Transverse colon (tissue), 4 donors: ENCODE results near the gene SREK1. TPM values are rescaled to one million over a fixed set of nuclear protein-coding genes. Genes with fewer than 3 reads are reported as not detected.
A peak's percentile ranks its signal among the peaks of the same experiment; 100 is the strongest.

Experiments
- DNase-seq: peaks from one replicate; pipeline ENCODE4 v3.0.0-alpha.2; 2019
- H3K27ac ChIP-seq, 4 donors: fragments of 200-600 bp; sonication (generic); 2 replicates each; pipeline ENCODE4 v1.5.1; 2016 to 2018; ENCODE audit warnings: inconsistent platforms in 4 of 4
- H3K27me3 ChIP-seq: fragments of 200-600 bp; sonication (generic); 2 replicates; pipeline ENCODE4 v1.5.1; 2017; ENCODE audit warnings: inconsistent platforms
- H3K36me3 ChIP-seq, 4 donors: fragments of 200-600 bp; sonication (generic); 2 replicates each; pipeline ENCODE4 v1.5.1; 2017 to 2019; ENCODE audit warnings: inconsistent platforms in 4 of 4
- H3K4me1 ChIP-seq, 4 donors: fragments of 200-600 bp; sonication (generic); 2 replicates each; pipeline ENCODE4 v1.5.1; 2017 to 2020; ENCODE audit warnings: inconsistent platforms in 4 of 4
- H3K4me3 ChIP-seq, 4 donors: fragments of 200-600 bp; sonication (generic); 1 replicate in 1 of 4; 2 replicates in 3 of 4; pipeline versions ENCODE4 v1.5.1 to v1.6.1; 2017 to 2019; ENCODE audit warnings: inconsistent platforms in 4 of 4
- H3K9me3 ChIP-seq, 2 donors: fragments of 200-600 bp; sonication (generic); 2 replicates each; pipeline ENCODE4 v1.5.1; 2017 to 2019; ENCODE audit warnings: inconsistent platforms in 2 of 2
- EP300 ChIP-seq: sonication (generic); formaldehyde crosslinking; IDR thresholded peaks from one replicate; pipeline ENCODE4 v1.6.1; 2017; ENCODE audit warnings: antibody characterized with exemption, low read depth
- POLR2A ChIP-seq: fragments of 450-650 bp; IDR thresholded peaks from one replicate; pipeline ENCODE4 v1.6.1; 2016; ENCODE audit warnings: antibody characterized with exemption, mild to moderate bottlenecking, moderate library complexity
- POLR2AphosphoS5 ChIP-seq, 3 donors: sonication (generic); formaldehyde crosslinking; IDR thresholded peaks; one replicate each; pipeline ENCODE4 v1.6.1; 2016; ENCODE audit warnings: antibody characterized with exemption in 3 of 3
- WGBS, 2 donors: methylation state at CpG; one replicate each; pipeline ENCODE4 v1.1.5; 2018; ENCODE audit warnings: low coverage in 1 of 2; 5-methylcytosine and 5-hydroxymethylcytosine counted together
- in situ Hi-C, 4 donors: fragments of 200-750 bp; cut with MboI; loops; one replicate each; pipeline versions ENCODE4 v1.15.0 to v1.15.1; 2017; ENCODE audit warnings: low sequenced_read_pairs in 3 of 4, low pct_ligation_motif_present in 1 of 4, low pct_unique_long_range_greater_than_20kb in 1 of 4
- intact Hi-C: fragments of 100-400 bp; cut with DNase I; formaldehyde crosslinking; loops from one replicate; pipeline ENCODE4 v1.15.1; 2023; ENCODE audit warnings: low total_unique reads
- total RNA-seq, 4 donors: library from RNA; depleted of rRNA; stranded (reverse); fragments of >200 nt; gene quantifications; one replicate each; pipeline ENCODE4 v1.1.0, GENCODE V29; 2016
- TF ChIP-seq, protein P1 (sequence below), 5 experiments: fragments of 200-600 bp in 3 of 5; fragments of 450-650 bp in 2 of 5; sonication (generic) in 3 of 5; IDR thresholded peaks; 1 replicate in 2 of 5; 2 replicates in 3 of 5; pipeline ENCODE4 v1.5.1; 2016 to 2017; ENCODE audit warnings: antibody characterized with exemption in 5 of 5, inconsistent platforms in 3 of 5, mild to moderate bottlenecking in 2 of 5, moderate library complexity in 1 of 5

Gene SREK1
- total RNA-seq, 4 donors from 2014 or later: 81.6 to 152 (median 129) TPM

- Histone ChIP-seq H3K36me3 (no peaks in the 10 kb centered on the region), H3K27ac (no peak overlapping the region), H3K4me1 (no peaks in the 10 kb centered on the region), H3K4me3 (no peak overlapping the region), H3K27me3 (no peaks in the 10 kb centered on the region), H3K9me3 (no peaks in the 10 kb centered on the region)
- DNase-seq: no peak
- TF ChIP-seq EP300 (no peak), POLR2A (no peak), POLR2AphosphoS5 (IDR thresholded peaks at IDR 0.05) (no peak)
- TF ChIP-seq, protein P1, sequence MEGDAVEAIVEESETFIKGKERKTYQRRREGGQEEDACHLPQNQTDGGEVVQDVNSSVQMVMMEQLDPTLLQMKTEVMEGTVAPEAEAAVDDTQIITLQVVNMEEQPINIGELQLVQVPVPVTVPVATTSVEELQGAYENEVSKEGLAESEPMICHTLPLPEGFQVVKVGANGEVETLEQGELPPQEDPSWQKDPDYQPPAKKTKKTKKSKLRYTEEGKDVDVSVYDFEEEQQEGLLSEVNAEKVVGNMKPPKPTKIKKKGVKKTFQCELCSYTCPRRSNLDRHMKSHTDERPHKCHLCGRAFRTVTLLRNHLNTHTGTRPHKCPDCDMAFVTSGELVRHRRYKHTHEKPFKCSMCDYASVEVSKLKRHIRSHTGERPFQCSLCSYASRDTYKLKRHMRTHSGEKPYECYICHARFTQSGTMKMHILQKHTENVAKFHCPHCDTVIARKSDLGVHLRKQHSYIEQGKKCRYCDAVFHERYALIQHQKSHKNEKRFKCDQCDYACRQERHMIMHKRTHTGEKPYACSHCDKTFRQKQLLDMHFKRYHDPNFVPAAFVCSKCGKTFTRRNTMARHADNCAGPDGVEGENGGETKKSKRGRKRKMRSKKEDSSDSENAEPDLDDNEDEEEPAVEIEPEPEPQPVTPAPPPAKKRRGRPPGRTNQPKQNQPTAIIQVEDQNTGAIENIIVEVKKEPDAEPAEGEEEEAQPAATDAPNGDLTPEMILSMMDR (IDR thresholded peaks at IDR 0.05): no peak
- intact Hi-C loops (no loop called here), in situ Hi-C loops (no loop called here)
Measured at GRCh38 chr5:66193419-66193818, 49.3 kb downstream of the SREK1 start.

GRCh38 chr5:66197764-66198405 is 53.8 kb downstream of the SREK1 start:
- TF ChIP-seq EP300: no peak
- no peak for TF ChIP-seq POLR2AphosphoS5 (IDR thresholded peaks at IDR 0.05)
- TF ChIP-seq, protein P1 (IDR thresholded peaks at IDR 0.05): no peak
- TF ChIP-seq POLR2A: no peak
- no peaks in the 10 kb centered on the region for H3K27me3 ChIP-seq
- no peaks in the 10 kb centered on the region for H3K36me3 ChIP-seq
- H3K9me3 ChIP-seq: no peaks in the 10 kb centered on the region
- DNase-seq: no peak
- no peaks in the 10 kb centered on the region for H3K4me1 ChIP-seq
- WGBS, 2 donors: 80% methylated on average over 4 of the region's 4 CpGs; no CpG with 5 or more reads in 1 of the 2 donors
- in situ Hi-C loops: no loop called here
- intact Hi-C loops: no loop called here
- no peak overlapping the region for H3K4me3 ChIP-seq
- no peak overlapping the region for H3K27ac ChIP-seq

DNA sequence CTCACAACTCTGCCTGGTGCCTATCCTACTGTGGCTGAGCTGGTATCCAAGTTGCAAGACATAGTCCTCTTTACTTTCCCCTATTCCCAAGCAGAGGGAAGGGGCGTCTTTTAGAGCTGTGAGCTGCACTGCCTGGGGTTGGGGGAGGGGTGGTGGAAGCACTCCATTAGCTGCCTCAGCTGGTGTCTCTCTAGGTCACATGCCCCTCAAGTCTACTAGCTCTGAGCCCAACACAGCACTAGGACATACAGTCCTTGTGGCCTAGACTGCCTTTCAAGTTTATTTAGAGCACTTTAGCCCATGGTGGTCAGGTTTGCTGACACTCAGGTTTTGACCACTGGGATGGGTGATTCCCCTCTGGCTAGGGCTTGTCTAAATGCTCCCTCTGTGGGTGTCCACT is 54.7 kb downstream of the SREK1 start:
- 100% methylated on average over 1 of the region's 1 CpG; no CpG with 5 or more reads in 1 of the 2 donors for WGBS, 2 donors

GRCh38 chr5:66203531-66203930 is 59.4 kb downstream of the SREK1 start:
- intact Hi-C loops: no loop called here
- DNase-seq: no peak
- H3K36me3 ChIP-seq: no peaks in the 10 kb centered on the region
- H3K27me3 ChIP-seq: no peaks in the 10 kb centered on the region
- H3K9me3 ChIP-seq: no peaks in the 10 kb centered on the region
- H3K4me3 ChIP-seq: no peak overlapping the region
- peak overlapping the region in 1 of 4 donors; percentile 10 for H3K27ac ChIP-seq
- H3K4me1 ChIP-seq: peaks cover 0 to 5% (median 0%) of the 10 kb centered on the region in 4 donors
- TF ChIP-seq POLR2AphosphoS5 (IDR thresholded peaks at IDR 0.05) (no peak), POLR2A (no peak), EP300 (no peak)
- TF ChIP-seq, protein P1 (IDR thresholded peaks at IDR 0.05): no peak
- in situ Hi-C loops: no loop called here
- WGBS, 2 donors: 70 to 73% methylated on average over 3 to 4 of the region's 4 CpGs

More for the DNA sequence above, 54.7 kb downstream of the SREK1 start:
- in situ Hi-C loops: no loop called here
- Histone ChIP-seq H3K27ac (no peak overlapping the region), H3K4me3 (no peak overlapping the region), H3K36me3 (no peaks in the 10 kb centered on the region), H3K4me1 (no peaks in the 10 kb centered on the region), H3K27me3 (no peaks in the 10 kb centered on the region), H3K9me3 (no peaks in the 10 kb centered on the region)
- no peak for DNase-seq
- intact Hi-C loops: no loop called here
- no peak for TF ChIP-seq POLR2AphosphoS5 (IDR thresholded peaks at IDR 0.05)
- TF ChIP-seq EP300: no peak
- TF ChIP-seq, protein P1 (IDR thresholded peaks at IDR 0.05): no peak
- no peak for TF ChIP-seq POLR2A
